Lower leg skin (tissue), 4 donors: ENCODE measurements around the gene THRA. TPM values are rescaled to one million over a fixed set of nuclear protein-coding genes. Genes with fewer than 3 reads are reported as not detected.

Experiments
- DNase-seq, 2 donors: peaks; one replicate each; pipeline ENCODE4 v3.0.0-alpha.2; 2019; ENCODE audit warnings: low spot score in 2 of 2
- H3K4me3 ChIP-seq: fragments of 200-600 bp; sonication (generic); 2 replicates; pipeline ENCODE4 v1.5.1; 2017; ENCODE audit warnings: mild to moderate bottlenecking, low read depth; ENCODE audit not compliant: poor library complexity, severe bottlenecking
- CTCF ChIP-seq, 3 donors: fragments of 450-650 bp; IDR thresholded peaks; one replicate each; pipeline ENCODE4 v1.5.1; 2016; ENCODE audit warnings: antibody characterized with exemption in 3 of 3, mild to moderate bottlenecking in 3 of 3, moderate library complexity in 2 of 3
- POLR2A ChIP-seq, 2 donors: fragments of 450-650 bp; IDR thresholded peaks; one replicate each; pipeline ENCODE4 v1.6.1; 2016 to 2017; ENCODE audit warnings: antibody characterized with exemption in 2 of 2, mild to moderate bottlenecking in 1 of 2, moderate library complexity in 1 of 2
- WGBS, 2 donors: methylation state at CpG; one replicate each; pipeline ENCODE4 v1.1.5; 2018; 5-methylcytosine and 5-hydroxymethylcytosine counted together
- intact Hi-C: fragments of 100-400 bp; cut with DNase I; formaldehyde crosslinking; loops from one replicate; pipeline ENCODE4 v1.15.0; 2023; ENCODE audit warnings: low total_unique reads
- total RNA-seq, 4 donors: library from RNA; depleted of rRNA; stranded (reverse); fragments of >200 nt; gene quantifications; one replicate each; pipeline ENCODE4 v1.1.0, GENCODE V29; 2016

THRA gene
- total RNA-seq, 4 donors from 2014 or later, result 28.2 to 56.8 (median 42.6) TPM

GRCh38 chr17:40041196-40041595 is 21.6 kb upstream of the THRA start:
- TF ChIP-seq POLR2A (IDR thresholded peaks at IDR 0.05), result no peak
- no peak for TF ChIP-seq CTCF (IDR thresholded peaks at IDR 0.05)
- intact Hi-C loops, result no loop called here
- 91 to 92% methylated on average over 2 of the region's 2 CpGs for WGBS, 2 donors
- no peak for DNase-seq
- H3K4me3 ChIP-seq, result no peak overlapping the region

- WGBS, 2 donors, result 68 to 71% methylated on average over 6 of the region's 6 CpGs
- intact Hi-C loops, result no loop called here
- DNase-seq, result no peak
Observed at GRCh38 chr17:40056379-40057015, 6.3 kb upstream of the THRA start.

GRCh38 chr17:40058186-40058784 is 4.5 kb upstream of the THRA start:
- 22 to 28% methylated on average over 8 of the region's 8 CpGs for WGBS, 2 donors
- no peak for DNase-seq
- intact Hi-C loops, result no loop called here
- H3K4me3 ChIP-seq, result no peak overlapping the region
- TF ChIP-seq POLR2A (IDR thresholded peaks at IDR 0.05) (no peak), CTCF (IDR thresholded peaks at IDR 0.05) (no peak)

More at GRCh38 chr17:40056379-40057015, 6.3 kb upstream of the THRA start:
- no peak overlapping the region for H3K4me3 ChIP-seq
- TF ChIP-seq CTCF (IDR thresholded peaks at IDR 0.05) (no peak), POLR2A (IDR thresholded peaks at IDR 0.05) (no peak)

GRCh38 chr17:40058865-40059264 is 3.9 kb upstream of the THRA start:
- no peak overlapping the region for H3K4me3 ChIP-seq
- intact Hi-C loops, result no loop called here
- 92 to 100% methylated on average over 1 of the region's 1 CpG for WGBS, 2 donors
- TF ChIP-seq CTCF (IDR thresholded peaks at IDR 0.05) (no peak), POLR2A (IDR thresholded peaks at IDR 0.05) (no peak)
- DNase-seq, result no peak

GRCh38 chr17:40059729-40060475 is 2.9 kb upstream of the THRA start:
- intact Hi-C loops, result no loop called here

More at GRCh38 chr17:40059729-40060475, 2.9 kb upstream of the THRA start:
- no peak for TF ChIP-seq CTCF (IDR thresholded peaks at IDR 0.05)
- no peak for TF ChIP-seq POLR2A (IDR thresholded peaks at IDR 0.05)
- no peak for DNase-seq
- WGBS, 2 donors, result 65 to 77% methylated on average over 8 of the region's 8 CpGs
- no peak overlapping the region for H3K4me3 ChIP-seq
